ENCODE measurements around the gene PCSK4.

The PCSK4 gene

GRCh38 chr19:1526066-1526778 is 36.1 kb upstream of the PCSK4 start:
- no peak overlapping the region for H3K4me3 ChIP-seq (ENCODE audit: low read depth, low read length)
- TF ChIP-seq CTCF (IDR thresholded peaks at IDR 0.05; ENCODE audit: low read depth, low read length): no peak
- in situ Hi-C loops (cut with HindIII; ENCODE audit: low sequenced_read_pairs): no loop called here
- DNase-seq (ENCODE audit: low read depth, low spot score): no peak

- TF ChIP-seq CTCF (IDR thresholded peaks at IDR 0.05; ENCODE audit: low read depth, low read length): no peak
- H3K4me3 ChIP-seq (ENCODE audit: low read depth, low read length): no peak overlapping the region
- DNase-seq (ENCODE audit: low read depth, low spot score): no peak
- in situ Hi-C loops (cut with HindIII; ENCODE audit: low sequenced_read_pairs): no loop called here
Observed at GRCh38 chr19:1525343-1525742, 35.2 kb upstream of the PCSK4 start.

- in situ Hi-C loops (cut with HindIII; ENCODE audit: low sequenced_read_pairs): no loop called here
- no peak overlapping the region for H3K4me3 ChIP-seq (ENCODE audit: low read depth, low read length)
- TF ChIP-seq CTCF (IDR thresholded peaks at IDR 0.05; ENCODE audit: low read depth, low read length): no peak
- DNase-seq (ENCODE audit: low read depth, low spot score): no peak
Observed at GRCh38 chr19:1524972-1525325, 34.8 kb upstream of the PCSK4 start.

- no peak overlapping the region for H3K4me3 ChIP-seq (ENCODE audit: low read depth, low read length)
- no peak for DNase-seq (ENCODE audit: low read depth, low spot score)
- in situ Hi-C loops (cut with HindIII; ENCODE audit: low sequenced_read_pairs): no loop called here
- TF ChIP-seq CTCF (IDR thresholded peaks at IDR 0.05; ENCODE audit: low read depth, low read length): no peak
Observed at GRCh38 chr19:1524287-1524971, 34.3 kb upstream of the PCSK4 start.

- no peak for DNase-seq (ENCODE audit: low read depth, low spot score)
- in situ Hi-C loops (cut with HindIII; ENCODE audit: low sequenced_read_pairs): no loop called here
- no peak for TF ChIP-seq CTCF (IDR thresholded peaks at IDR 0.05; ENCODE audit: low read depth, low read length)
- no peak within 1 kb of the TSS for H3K4me3 ChIP-seq (ENCODE audit: low read depth, low read length)
Observed at GRCh38 chr19:1523412-1524286, 33.5 kb upstream of the PCSK4 start, which contains the start of gene PLK5. Gene PLK5, plus strand, starts transcription at chr19:1524077. Its CDS starts 2,920 bp downstream, at chr19:1526997.

GRCh38 chr19:1522838-1523237 is 32.7 kb upstream of the PCSK4 start:
- TF ChIP-seq CTCF (IDR thresholded peaks at IDR 0.05; ENCODE audit: low read depth, low read length): no peak
- in situ Hi-C loops (cut with HindIII; ENCODE audit: low sequenced_read_pairs): no loop called here
- H3K4me3 ChIP-seq (ENCODE audit: low read depth, low read length): no peak overlapping the region
- no peak for DNase-seq (ENCODE audit: low read depth, low spot score)

Measured in astrocyte of the spinal cord (primary cell).